Liver (tissue), 9 donors: ENCODE results near the gene CD164L2. TPM values are rescaled to one million over a fixed set of nuclear protein-coding genes. Genes with fewer than 3 reads are reported as not detected.

Source experiments
- DNase-seq: peaks from one replicate; pipeline ENCODE4 v3.0.0-alpha.2; 2017; ENCODE audit warnings: low spot score
- H3K27ac ChIP-seq, 2 donors: one replicate each; pipeline ENCODE4 v1.7.0; 2013; ENCODE audit warnings: inconsistent platforms in 2 of 2, low read length in 2 of 2, control low read depth in 1 of 2, low read depth in 1 of 2, mild to moderate bottlenecking in 1 of 2
- H3K27me3 ChIP-seq, 4 donors: one replicate each; pipeline versions ENCODE4 v1.6.1 to v1.7.0; 2013; ENCODE audit warnings: low read length in 3 of 4, inconsistent platforms in 1 of 4, mild to moderate bottlenecking in 1 of 4, moderate library complexity in 1 of 4; ENCODE audit not compliant: control insufficient read depth in 4 of 4, insufficient read depth in 4 of 4
- H3K36me3 ChIP-seq, 4 donors: one replicate each; pipeline versions ENCODE4 v1.6.1 to v1.7.0; 2013; ENCODE audit warnings: low read length in 3 of 4, mild to moderate bottlenecking in 3 of 4, low read depth in 1 of 4, moderate library complexity in 1 of 4; ENCODE audit not compliant: control insufficient read depth in 4 of 4, insufficient read depth in 3 of 4
- H3K4me1 ChIP-seq, 4 donors: one replicate each; pipeline versions ENCODE4 v1.6.1 to v1.7.0; 2013; ENCODE audit warnings: low read length in 3 of 4, mild to moderate bottlenecking in 3 of 4, moderate library complexity in 1 of 4; ENCODE audit not compliant: control insufficient read depth in 4 of 4, insufficient read depth in 4 of 4
- H3K4me3 ChIP-seq, 3 donors: one replicate each; pipeline versions ENCODE4 v1.6.1 to v1.7.0; 2013; ENCODE audit warnings: low read length in 3 of 3, control low read depth in 1 of 3, low read depth in 1 of 3, mild to moderate bottlenecking in 1 of 3
- H3K9ac ChIP-seq, 2 donors: one replicate each; pipeline ENCODE4 v1.7.0; 2013; ENCODE audit warnings: low read length in 2 of 2, mild to moderate bottlenecking in 2 of 2, moderate library complexity in 2 of 2, control low read depth in 1 of 2, low read depth in 1 of 2
- H3K9me3 ChIP-seq, 4 donors: one replicate each; pipeline versions ENCODE4 v1.6.1 to v1.7.0; 2013; ENCODE audit warnings: low read length in 3 of 4; ENCODE audit not compliant: control insufficient read depth in 4 of 4
- EGR1 ChIP-seq, 2 donors: IDR thresholded peaks; 2 replicates each; pipeline ENCODE4 v1.6.1; 2016 to 2018; ENCODE audit warnings: antibody characterized with exemption in 2 of 2, low read depth in 2 of 2
- FOXA1 ChIP-seq: IDR thresholded peaks from 2 replicates; pipeline ENCODE4 v1.6.1; 2016; ENCODE audit warnings: antibody characterized with exemption
- FOXA2 ChIP-seq: IDR thresholded peaks from 2 replicates; pipeline ENCODE4 v1.6.1; 2016; ENCODE audit warnings: antibody characterized with exemption
- GABPA ChIP-seq, 2 donors: IDR thresholded peaks in 1 of 2; conservative IDR thresholded peaks in 1 of 2; 2 replicates each; pipeline ENCODE4 v1.6.1; 2016; ENCODE audit warnings: antibody characterized with exemption in 2 of 2, mild to moderate bottlenecking in 1 of 2, moderate library complexity in 1 of 2
- HNF4A ChIP-seq, 2 donors: conservative IDR thresholded peaks; 2 replicates each; pipeline ENCODE4 v1.6.1; 2016; ENCODE audit warnings: antibody characterized with exemption in 2 of 2, mild to moderate bottlenecking in 2 of 2
- HNF4G ChIP-seq: IDR thresholded peaks from 2 replicates; pipeline ENCODE4 v1.6.1; 2016; ENCODE audit warnings: antibody characterized with exemption
- JUND ChIP-seq, 2 donors: IDR thresholded peaks; 2 replicates each; pipeline ENCODE4 v1.6.1; 2016; ENCODE audit warnings: antibody characterized with exemption in 2 of 2
- NR2F2 ChIP-seq: IDR thresholded peaks from 2 replicates; pipeline ENCODE4 v1.6.1; 2016; ENCODE audit warnings: antibody characterized with exemption
- RAD21 ChIP-seq, 2 donors: IDR thresholded peaks; 2 replicates each; pipeline ENCODE4 v1.6.1; 2016; ENCODE audit warnings: antibody characterized with exemption in 2 of 2, mild to moderate bottlenecking in 2 of 2
- RXRA ChIP-seq, 2 donors: IDR thresholded peaks; 2 replicates each; pipeline ENCODE4 v1.6.1; 2017 to 2018; ENCODE audit warnings: antibody characterized with exemption in 2 of 2, mild to moderate bottlenecking in 1 of 2
- SP1 ChIP-seq: IDR thresholded peaks from 2 replicates; pipeline ENCODE4 v1.6.1; 2018; ENCODE audit warnings: antibody characterized with exemption, mild to moderate bottlenecking
- TAF1 ChIP-seq: conservative IDR thresholded peaks from 2 replicates; pipeline ENCODE4 v1.6.1; 2016; ENCODE audit warnings: antibody characterized with exemption, mild to moderate bottlenecking
- YY1 ChIP-seq: IDR thresholded peaks from 2 replicates; pipeline ENCODE4 v1.6.1; 2016; ENCODE audit warnings: antibody characterized with exemption, mild to moderate bottlenecking
- WGBS: extraction: QIAGEN DNeasy Blood & Tissue Kit; methylation state at CpG from one replicate; pipeline ENCODE4 v1.1.7; 2013; 5-methylcytosine and 5-hydroxymethylcytosine counted together
- polyA plus RNA-seq, 2 donors: library from polyadenylated mRNA; stranded (reverse) in 1 of 2; unstranded in 1 of 2; fragments of 200-250 nt in 1 of 2; fragments of >200 nt in 1 of 2; fragmentation: Nextera tagmentation in 1 of 2; extraction: Ambion mirVana in 1 of 2; gene quantifications; one replicate each; pipeline versions ENCODE4 v1.2.1 to v1.2.3, GENCODE V29; 2013 to 2015
- total RNA-seq, 2 donors: library from RNA; depleted of rRNA; stranded (reverse); fragments of >200 nt; gene quantifications; one replicate each; pipeline ENCODE4 v1.2.3, GENCODE V29; 2014
- TF ChIP-seq, protein P1 (sequence below): IDR thresholded peaks from 2 replicates; pipeline ENCODE4 v1.6.1; 2016; ENCODE audit warnings: antibody characterized with exemption
- TF ChIP-seq, protein P2 (sequence below): IDR thresholded peaks from 2 replicates; pipeline ENCODE4 v1.6.1; 2016; ENCODE audit warnings: antibody characterized with exemption
- TF ChIP-seq, protein P3 (sequence below): IDR thresholded peaks from 2 replicates; pipeline ENCODE4 v1.6.1; 2016; ENCODE audit warnings: antibody characterized with exemption
- TF ChIP-seq, protein P4 (sequence below): IDR thresholded peaks from 2 replicates; pipeline ENCODE4 v1.6.1; 2016; ENCODE audit warnings: antibody characterized with exemption, mild to moderate bottlenecking
- TF ChIP-seq, protein P5 (sequence below): fragments of 150-350 bp; IDR thresholded peaks from 2 replicates; pipeline ENCODE4 v1.5.1; 2017; ENCODE audit warnings: improper control_type of control experiment, low read depth, low read length; ENCODE audit not compliant: missing input control
- donor health status: healthy.
- donor health status: healthy.
- donor health status: healthy.
- donor health status: healthy.
- donor health status: healthy.

The CD164L2 gene
- total and polyA plus RNA-seq, 4 donors: not detected

DNA sequence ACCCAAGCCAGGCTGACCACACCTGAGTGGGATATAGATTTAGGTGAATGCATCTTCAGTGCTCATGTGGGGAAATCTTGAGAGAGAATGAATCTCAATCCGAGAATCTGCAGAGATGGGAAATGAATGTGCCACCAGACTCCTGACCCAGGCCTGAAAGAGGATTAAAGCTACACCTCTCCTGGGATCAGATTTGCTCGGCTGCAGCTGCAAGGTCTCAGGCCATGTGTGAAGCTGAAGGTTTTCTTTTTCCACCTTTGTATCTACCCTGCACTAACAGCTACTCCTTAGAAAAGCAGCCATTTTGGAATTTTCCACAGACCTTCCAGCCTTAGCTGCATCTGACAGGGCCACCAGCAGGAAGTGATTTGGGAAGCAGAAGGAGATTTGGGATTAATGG is 27.6 kb upstream of the CD164L2 start (continued):
- TF ChIP-seq HNF4G: no peak
- no peak for TF ChIP-seq JUND (IDR thresholded peaks at IDR 0.05)
- TF ChIP-seq, protein P1, sequence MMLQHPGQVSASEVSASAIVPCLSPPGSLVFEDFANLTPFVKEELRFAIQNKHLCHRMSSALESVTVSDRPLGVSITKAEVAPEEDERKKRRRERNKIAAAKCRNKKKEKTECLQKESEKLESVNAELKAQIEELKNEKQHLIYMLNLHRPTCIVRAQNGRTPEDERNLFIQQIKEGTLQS: no peak
- no peak for TF ChIP-seq NR2F2
- TF ChIP-seq, protein P2, sequence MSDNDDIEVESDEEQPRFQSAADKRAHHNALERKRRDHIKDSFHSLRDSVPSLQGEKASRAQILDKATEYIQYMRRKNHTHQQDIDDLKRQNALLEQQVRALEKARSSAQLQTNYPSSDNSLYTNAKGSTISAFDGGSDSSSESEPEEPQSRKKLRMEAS: no peak
- TF ChIP-seq YY1: no peak
- TF ChIP-seq RXRA (IDR thresholded peaks at IDR 0.05): no peak
- no peak for TF ChIP-seq FOXA2
- no peak for TF ChIP-seq FOXA1
- TF ChIP-seq TAF1: no peak
- no peak for TF ChIP-seq EGR1 (IDR thresholded peaks at IDR 0.05; ENCODE audit: low read depth in 2 of 2)

DNA sequence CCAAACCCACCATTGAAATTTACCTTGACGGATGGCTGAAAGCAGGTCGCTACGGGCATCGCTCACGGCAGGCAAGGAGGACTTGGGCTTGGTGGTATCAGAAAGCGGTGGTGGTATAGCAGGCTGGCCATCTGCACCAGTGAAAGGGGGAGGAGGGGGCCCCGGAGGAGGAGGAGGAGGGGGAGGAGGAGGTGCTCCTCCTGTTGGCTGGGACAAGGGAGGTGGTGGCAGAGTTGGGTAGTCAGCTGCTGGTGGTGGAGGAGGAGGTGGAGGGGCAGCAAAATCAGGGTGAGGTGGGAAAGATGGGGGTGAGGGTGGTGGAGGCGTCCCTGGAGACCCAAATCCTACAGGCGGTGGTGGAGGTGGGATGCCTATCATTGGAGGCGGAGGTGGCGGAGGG is 26.5 kb upstream of the CD164L2 start:
- Histone ChIP-seq H3K9ac (no peak overlapping the region), H3K4me3 (no peak overlapping the region), H3K36me3 (peaks cover 5 to 62% (median 37%) of the 10 kb centered on the region in 4 donors), H3K4me1 (peaks cover 0 to 8% (median 4%) of the 10 kb centered on the region in 4 donors), H3K27me3 (no peaks in the 10 kb centered on the region), H3K9me3 (no peaks in the 10 kb centered on the region), H3K27ac (no peak overlapping the region)
- TF ChIP-seq YY1: no peak
- TF ChIP-seq HNF4G: no peak
- TF ChIP-seq, protein P3, sequence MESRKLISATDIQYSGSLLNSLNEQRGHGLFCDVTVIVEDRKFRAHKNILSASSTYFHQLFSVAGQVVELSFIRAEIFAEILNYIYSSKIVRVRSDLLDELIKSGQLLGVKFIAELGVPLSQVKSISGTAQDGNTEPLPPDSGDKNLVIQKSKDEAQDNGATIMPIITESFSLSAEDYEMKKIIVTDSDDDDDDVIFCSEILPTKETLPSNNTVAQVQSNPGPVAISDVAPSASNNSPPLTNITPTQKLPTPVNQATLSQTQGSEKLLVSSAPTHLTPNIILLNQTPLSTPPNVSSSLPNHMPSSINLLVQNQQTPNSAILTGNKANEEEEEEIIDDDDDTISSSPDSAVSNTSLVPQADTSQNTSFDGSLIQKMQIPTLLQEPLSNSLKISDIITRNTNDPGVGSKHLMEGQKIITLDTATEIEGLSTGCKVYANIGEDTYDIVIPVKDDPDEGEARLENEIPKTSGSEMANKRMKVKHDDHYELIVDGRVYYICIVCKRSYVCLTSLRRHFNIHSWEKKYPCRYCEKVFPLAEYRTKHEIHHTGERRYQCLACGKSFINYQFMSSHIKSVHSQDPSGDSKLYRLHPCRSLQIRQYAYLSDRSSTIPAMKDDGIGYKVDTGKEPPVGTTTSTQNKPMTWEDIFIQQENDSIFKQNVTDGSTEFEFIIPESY: no peak
- no peak for TF ChIP-seq NR2F2
- no peak for TF ChIP-seq RAD21 (IDR thresholded peaks at IDR 0.05)
- no peak for TF ChIP-seq SP1
- TF ChIP-seq JUND (IDR thresholded peaks at IDR 0.05): no peak
- TF ChIP-seq FOXA1: no peak
- TF ChIP-seq HNF4A (conservative IDR thresholded peaks at IDR 0.05): no peak
- TF ChIP-seq EGR1 (IDR thresholded peaks at IDR 0.05; ENCODE audit: low read depth in 2 of 2): no peak
- TF ChIP-seq GABPA (IDR thresholded peaks at IDR 0.05 in 1 of 2, conservative IDR thresholded peaks at IDR 0.05 in 1 of 2): no peak
- TF ChIP-seq, protein P1: no peak
- no peak for DNase-seq
- 96% methylated on average over 11 of the region's 11 CpGs for WGBS

DNA sequence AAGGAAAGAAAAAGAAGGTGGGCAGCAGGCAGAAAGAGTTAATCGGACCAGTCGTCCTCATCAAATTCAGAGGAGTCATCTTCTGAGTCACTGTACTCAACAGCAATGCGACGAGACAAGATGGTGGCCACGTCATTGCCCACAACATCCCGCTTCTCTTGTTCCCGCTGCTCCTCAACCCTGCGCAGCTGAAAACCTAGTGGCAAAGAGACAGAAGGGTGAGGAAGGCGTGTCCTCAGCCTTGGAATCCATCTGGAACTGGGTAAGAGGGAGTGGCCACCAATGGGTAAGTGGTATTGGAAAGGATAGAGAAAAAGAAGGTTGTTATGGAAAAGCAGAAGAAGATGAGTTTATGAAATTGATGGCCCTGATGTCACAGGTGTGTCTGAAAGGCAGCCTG is 25.0 kb upstream of the CD164L2 start:
- Histone ChIP-seq H3K4me3 (no peak overlapping the region), H3K27me3 (no peaks in the 10 kb centered on the region), H3K4me1 (peaks cover 0 to 8% (median 4%) of the 10 kb centered on the region in 4 donors), H3K9ac (no peak overlapping the region), H3K9me3 (no peaks in the 10 kb centered on the region), H3K27ac (no peak overlapping the region), H3K36me3 (peaks cover 3 to 52% (median 27%) of the 10 kb centered on the region in 4 donors)
- WGBS: 97% methylated on average over 9 of the region's 9 CpGs
- no peak for TF ChIP-seq RXRA (IDR thresholded peaks at IDR 0.05)
- TF ChIP-seq, protein P3: no peak
- TF ChIP-seq GABPA (IDR thresholded peaks at IDR 0.05 in 1 of 2, conservative IDR thresholded peaks at IDR 0.05 in 1 of 2): no peak
- TF ChIP-seq HNF4A (conservative IDR thresholded peaks at IDR 0.05): no peak
- TF ChIP-seq HNF4G: no peak
- TF ChIP-seq JUND (IDR thresholded peaks at IDR 0.05): no peak
- TF ChIP-seq, protein P2: no peak
- TF ChIP-seq FOXA2: no peak
- TF ChIP-seq SP1: no peak
- no peak for TF ChIP-seq NR2F2
- no peak for TF ChIP-seq YY1
- TF ChIP-seq, protein P4, sequence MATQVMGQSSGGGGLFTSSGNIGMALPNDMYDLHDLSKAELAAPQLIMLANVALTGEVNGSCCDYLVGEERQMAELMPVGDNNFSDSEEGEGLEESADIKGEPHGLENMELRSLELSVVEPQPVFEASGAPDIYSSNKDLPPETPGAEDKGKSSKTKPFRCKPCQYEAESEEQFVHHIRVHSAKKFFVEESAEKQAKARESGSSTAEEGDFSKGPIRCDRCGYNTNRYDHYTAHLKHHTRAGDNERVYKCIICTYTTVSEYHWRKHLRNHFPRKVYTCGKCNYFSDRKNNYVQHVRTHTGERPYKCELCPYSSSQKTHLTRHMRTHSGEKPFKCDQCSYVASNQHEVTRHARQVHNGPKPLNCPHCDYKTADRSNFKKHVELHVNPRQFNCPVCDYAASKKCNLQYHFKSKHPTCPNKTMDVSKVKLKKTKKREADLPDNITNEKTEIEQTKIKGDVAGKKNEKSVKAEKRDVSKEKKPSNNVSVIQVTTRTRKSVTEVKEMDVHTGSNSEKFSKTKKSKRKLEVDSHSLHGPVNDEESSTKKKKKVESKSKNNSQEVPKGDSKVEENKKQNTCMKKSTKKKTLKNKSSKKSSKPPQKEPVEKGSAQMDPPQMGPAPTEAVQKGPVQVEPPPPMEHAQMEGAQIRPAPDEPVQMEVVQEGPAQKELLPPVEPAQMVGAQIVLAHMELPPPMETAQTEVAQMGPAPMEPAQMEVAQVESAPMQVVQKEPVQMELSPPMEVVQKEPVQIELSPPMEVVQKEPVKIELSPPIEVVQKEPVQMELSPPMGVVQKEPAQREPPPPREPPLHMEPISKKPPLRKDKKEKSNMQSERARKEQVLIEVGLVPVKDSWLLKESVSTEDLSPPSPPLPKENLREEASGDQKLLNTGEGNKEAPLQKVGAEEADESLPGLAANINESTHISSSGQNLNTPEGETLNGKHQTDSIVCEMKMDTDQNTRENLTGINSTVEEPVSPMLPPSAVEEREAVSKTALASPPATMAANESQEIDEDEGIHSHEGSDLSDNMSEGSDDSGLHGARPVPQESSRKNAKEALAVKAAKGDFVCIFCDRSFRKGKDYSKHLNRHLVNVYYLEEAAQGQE: no peak
- no peak for TF ChIP-seq TAF1
- TF ChIP-seq, protein P1: no peak
- TF ChIP-seq, protein P5, sequence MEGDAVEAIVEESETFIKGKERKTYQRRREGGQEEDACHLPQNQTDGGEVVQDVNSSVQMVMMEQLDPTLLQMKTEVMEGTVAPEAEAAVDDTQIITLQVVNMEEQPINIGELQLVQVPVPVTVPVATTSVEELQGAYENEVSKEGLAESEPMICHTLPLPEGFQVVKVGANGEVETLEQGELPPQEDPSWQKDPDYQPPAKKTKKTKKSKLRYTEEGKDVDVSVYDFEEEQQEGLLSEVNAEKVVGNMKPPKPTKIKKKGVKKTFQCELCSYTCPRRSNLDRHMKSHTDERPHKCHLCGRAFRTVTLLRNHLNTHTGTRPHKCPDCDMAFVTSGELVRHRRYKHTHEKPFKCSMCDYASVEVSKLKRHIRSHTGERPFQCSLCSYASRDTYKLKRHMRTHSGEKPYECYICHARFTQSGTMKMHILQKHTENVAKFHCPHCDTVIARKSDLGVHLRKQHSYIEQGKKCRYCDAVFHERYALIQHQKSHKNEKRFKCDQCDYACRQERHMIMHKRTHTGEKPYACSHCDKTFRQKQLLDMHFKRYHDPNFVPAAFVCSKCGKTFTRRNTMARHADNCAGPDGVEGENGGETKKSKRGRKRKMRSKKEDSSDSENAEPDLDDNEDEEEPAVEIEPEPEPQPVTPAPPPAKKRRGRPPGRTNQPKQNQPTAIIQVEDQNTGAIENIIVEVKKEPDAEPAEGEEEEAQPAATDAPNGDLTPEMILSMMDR: no peak
- DNase-seq: no peak
